MCF 10A (cell line): Measurements from ENCODE around the gene TBL1XR1. TPM values are rescaled to one million over a fixed set of nuclear protein-coding genes. Genes with fewer than 3 reads are reported as not detected.
"Not testable (repeated sequence)": the region's sequence is repeated elsewhere in the genome, so short reads cannot be mapped to it uniquely, and the experiment has no call there.

ENCODE experiments used
- BruUV-seq: library from RNA; stranded (reverse); fragments of 400-500 nt; replicated peaks from 2 replicates; lab custom pipeline; 2021; lab: Mats Ljungman, UMichigan
- CTCF ChIA-PET: fragments of 300-600 bp; sonication (Branson Sonifier 250); formaldehyde crosslinking; extraction: SDS; loops from one replicate; lab custom pipeline; 2021; ENCODE audit warnings: antibody characterized with exemption, inconsistent platforms; lab: Yijun Ruan, JAX
- POLR2A ChIA-PET: fragments of 300-600, 350-650 bp; sonication (Branson Sonifier 250); formaldehyde crosslinking; extraction: SDS; loops from one replicate; lab custom pipeline; 2020; ENCODE audit warnings: antibody characterized with exemption, inconsistent platforms; lab: Yijun Ruan, JAX
- DNase-seq: peaks from one replicate; pipeline ENCODE4 v3.0.0-alpha.2; 2018; ENCODE audit not compliant: unreplicated experiment
- H3K27ac Mint-ChIP-seq: one replicate; pipeline ENCODE4 v1.8.0; 2022; ENCODE audit warnings: mild to moderate bottlenecking, low read depth, mixed read lengths; ENCODE audit not compliant: unreplicated experiment
- H3K27me3 Mint-ChIP-seq: one replicate; pipeline ENCODE4 v1.8.0; 2022; ENCODE audit warnings: mixed read lengths; ENCODE audit not compliant: insufficient read depth, unreplicated experiment
- H3K36me3 Mint-ChIP-seq: one replicate; pipeline ENCODE4 v1.8.0; 2022; ENCODE audit warnings: mild to moderate bottlenecking, moderate library complexity, mixed read lengths; ENCODE audit not compliant: insufficient read depth, unreplicated experiment
- H3K4me1 Mint-ChIP-seq: one replicate; pipeline ENCODE4 v1.8.0; 2022; ENCODE audit warnings: mixed read lengths; ENCODE audit not compliant: insufficient read depth, unreplicated experiment
- H3K4me3 Mint-ChIP-seq: one replicate; pipeline ENCODE4 v1.8.0; 2022; ENCODE audit warnings: mild to moderate bottlenecking, moderate library complexity, mixed read lengths; ENCODE audit not compliant: unreplicated experiment
- H3K9me3 Mint-ChIP-seq: one replicate; pipeline ENCODE4 v1.8.0; 2022; ENCODE audit warnings: mixed read lengths; ENCODE audit not compliant: unreplicated experiment
- intact Hi-C: fragments of 100-400 bp; cut with micrococcal nuclease; formaldehyde crosslinking; loops from 2 replicates; pipeline ENCODE4 v1.14.1; 2022
- total RNA-seq: library from RNA; stranded (reverse); gene quantifications from 2 replicates; pipeline ENCODE4 v1.2.3, GENCODE V29; 2022
- TF ChIP-seq, protein P1 (sequence below): fragments of 200-600 bp; IDR thresholded peaks from one replicate; pipeline ENCODE4 v1.8.0; 2022; ENCODE audit warnings: antibody characterized with exemption, mild to moderate bottlenecking; ENCODE audit not compliant: unreplicated experiment

The TBL1XR1 gene
- total RNA-seq, 1 experiment from 2014 or later = 178 TPM

DNA sequence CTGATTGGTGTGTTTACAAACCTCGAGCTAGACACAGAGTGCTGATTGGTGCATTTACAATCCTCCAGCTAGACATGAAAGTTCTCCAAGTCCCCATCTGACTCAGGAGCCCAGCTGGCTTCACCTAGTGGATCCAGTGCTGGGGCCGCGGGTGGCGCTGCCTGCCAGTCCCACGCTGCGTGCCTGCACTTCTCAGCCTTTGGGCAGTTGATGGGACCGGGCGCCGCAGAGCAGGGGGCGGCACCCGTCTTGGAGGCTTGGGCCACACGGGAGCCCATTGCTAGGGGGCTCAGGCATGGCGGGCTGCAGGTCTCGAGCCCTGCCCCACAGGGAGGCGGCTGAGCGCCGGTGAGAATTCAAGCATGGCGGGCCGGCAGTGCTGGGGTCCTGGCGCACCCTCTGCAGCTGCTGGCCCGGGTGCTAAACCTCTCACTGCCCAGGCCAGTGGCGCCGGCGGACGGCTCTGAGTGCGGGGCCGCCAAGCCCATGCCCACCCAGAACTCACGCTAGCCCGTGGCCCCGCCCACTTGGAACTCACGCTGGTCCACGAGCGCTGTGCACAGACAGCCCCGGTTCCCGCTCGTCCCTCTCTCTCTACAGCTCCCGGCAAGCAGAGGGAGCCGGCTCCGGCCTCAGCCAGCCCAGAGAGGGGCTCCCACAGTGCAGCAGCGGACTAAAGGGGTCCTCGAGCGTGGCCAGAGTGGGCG, 6.6 kb upstream of the TBL1XR1 start:
- no peaks in the 10 kb centered on the region for H3K27me3 Mint-ChIP-seq
- intact Hi-C loops = no loop called here
- no peak for DNase-seq
- peaks cover 10% of the 10 kb centered on the region for H3K4me1 Mint-ChIP-seq
- no peak overlapping the region for H3K27ac Mint-ChIP-seq
- no peaks in the 10 kb centered on the region for H3K36me3 Mint-ChIP-seq
- BruUV-seq = no TSS peak
- POLR2A ChIA-PET = interaction anchor here (0.6 kb wide), 1 partner anchor 153 kb away, joined by 3 read pairs; no protein-coding TSS in a partner anchor
- CTCF ChIA-PET = interaction anchor here (0.6 to 0.7 kb wide), 3 partner anchors 9 to 151 kb away, joined by 3 to 5 read pairs (median 3); no protein-coding TSS in a partner anchor
- no peaks in the 10 kb centered on the region for H3K9me3 Mint-ChIP-seq
- no peak overlapping the region for H3K4me3 Mint-ChIP-seq
- TF ChIP-seq, protein P1, sequence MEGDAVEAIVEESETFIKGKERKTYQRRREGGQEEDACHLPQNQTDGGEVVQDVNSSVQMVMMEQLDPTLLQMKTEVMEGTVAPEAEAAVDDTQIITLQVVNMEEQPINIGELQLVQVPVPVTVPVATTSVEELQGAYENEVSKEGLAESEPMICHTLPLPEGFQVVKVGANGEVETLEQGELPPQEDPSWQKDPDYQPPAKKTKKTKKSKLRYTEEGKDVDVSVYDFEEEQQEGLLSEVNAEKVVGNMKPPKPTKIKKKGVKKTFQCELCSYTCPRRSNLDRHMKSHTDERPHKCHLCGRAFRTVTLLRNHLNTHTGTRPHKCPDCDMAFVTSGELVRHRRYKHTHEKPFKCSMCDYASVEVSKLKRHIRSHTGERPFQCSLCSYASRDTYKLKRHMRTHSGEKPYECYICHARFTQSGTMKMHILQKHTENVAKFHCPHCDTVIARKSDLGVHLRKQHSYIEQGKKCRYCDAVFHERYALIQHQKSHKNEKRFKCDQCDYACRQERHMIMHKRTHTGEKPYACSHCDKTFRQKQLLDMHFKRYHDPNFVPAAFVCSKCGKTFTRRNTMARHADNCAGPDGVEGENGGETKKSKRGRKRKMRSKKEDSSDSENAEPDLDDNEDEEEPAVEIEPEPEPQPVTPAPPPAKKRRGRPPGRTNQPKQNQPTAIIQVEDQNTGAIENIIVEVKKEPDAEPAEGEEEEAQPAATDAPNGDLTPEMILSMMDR = no peak

DNA sequence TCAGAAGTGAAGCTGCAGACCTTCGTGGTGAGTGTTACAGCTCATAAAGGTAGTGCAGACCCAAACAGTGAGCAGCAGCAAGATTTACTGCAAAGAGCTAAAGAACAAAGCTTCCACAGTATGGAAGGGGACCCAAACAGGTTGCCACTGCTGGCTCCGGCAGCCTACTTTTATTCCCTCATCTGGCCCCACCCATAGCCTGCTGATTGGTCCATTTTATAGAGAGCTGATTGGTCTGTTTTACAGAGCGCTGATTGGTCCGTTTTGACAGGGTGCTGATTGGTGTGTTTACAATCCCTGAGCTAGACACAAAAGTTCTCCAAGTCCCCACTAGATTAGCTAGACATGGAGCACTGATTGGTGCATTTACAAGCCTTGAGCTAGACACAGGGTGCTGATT, 5.7 kb upstream of the TBL1XR1 start:
- H3K9me3 Mint-ChIP-seq, H3K4me3 Mint-ChIP-seq, H3K27me3 Mint-ChIP-seq, BruUV-seq, H3K36me3 Mint-ChIP-seq, H3K27ac Mint-ChIP-seq, DNase-seq, intact Hi-C loops: not testable (repeated sequence)
- peaks cover 19% of the 10 kb centered on the region for H3K4me1 Mint-ChIP-seq
- CTCF ChIA-PET = interaction anchor here (0.7 kb wide), 1 partner anchor 152 kb away, joined by 5 read pairs; no protein-coding TSS in a partner anchor
- POLR2A ChIA-PET = interaction anchor here (0.6 to 1.0 kb wide), 2 partner anchors 154 to 157 kb away, joined by 3 read pairs; no protein-coding TSS in a partner anchor

DNA sequence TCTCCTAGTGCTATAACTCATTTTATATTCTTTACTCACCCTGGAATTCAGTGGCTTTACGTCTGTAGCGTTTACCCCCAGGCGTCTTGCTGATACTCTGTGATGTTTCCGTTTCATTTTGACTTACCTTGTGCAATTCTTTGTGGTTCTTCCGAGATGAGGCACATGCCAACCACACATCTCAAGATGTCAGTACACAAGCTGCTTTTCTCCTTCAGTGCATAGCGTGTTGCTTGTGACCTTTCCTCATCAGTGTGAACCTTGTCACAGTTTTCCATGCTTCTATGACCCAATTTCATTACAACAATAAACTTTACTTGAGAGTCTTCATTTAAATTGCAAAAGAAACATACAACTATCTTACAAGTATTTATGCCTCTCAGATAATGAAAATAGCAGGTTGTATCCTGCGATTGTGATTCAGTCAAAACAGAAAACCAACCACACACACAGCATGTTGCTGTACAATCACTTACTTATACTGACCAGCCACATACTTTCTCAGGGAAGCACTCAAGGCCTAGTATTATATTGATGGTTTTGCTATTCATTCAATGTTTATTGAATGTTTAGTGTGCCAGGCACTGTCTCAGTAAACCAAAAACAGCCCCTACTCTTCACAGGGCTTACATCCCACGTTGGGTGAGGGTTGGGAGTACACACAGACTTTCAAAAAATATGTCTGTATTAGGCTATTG, 4.6 kb upstream of the TBL1XR1 start:
- intact Hi-C loops = no loop called here
- POLR2A ChIA-PET = interaction anchor here (0.6 to 1.9 kb wide), 12 partner anchors 11 to 999 kb away, joined by 3 to 8 read pairs (median 3); no protein-coding TSS in a partner anchor
- TF ChIP-seq, protein P1 = no peak
- H3K4me1 Mint-ChIP-seq = peaks cover 19% of the 10 kb centered on the region
- peak; percentile 94 for DNase-seq
- CTCF ChIA-PET = interaction anchor here (0.6 kb wide), 2 partner anchors 9 to 18 kb away, joined by 3 read pairs; no protein-coding TSS in a partner anchor
- BruUV-seq = no TSS peak
- H3K27me3 Mint-ChIP-seq = no peaks in the 10 kb centered on the region
- no peaks in the 10 kb centered on the region for H3K9me3 Mint-ChIP-seq
- no peaks in the 10 kb centered on the region for H3K36me3 Mint-ChIP-seq
- H3K4me3 Mint-ChIP-seq = peak overlapping the region; percentile 41
- H3K27ac Mint-ChIP-seq = peak overlapping the region; percentile 71

DNA sequence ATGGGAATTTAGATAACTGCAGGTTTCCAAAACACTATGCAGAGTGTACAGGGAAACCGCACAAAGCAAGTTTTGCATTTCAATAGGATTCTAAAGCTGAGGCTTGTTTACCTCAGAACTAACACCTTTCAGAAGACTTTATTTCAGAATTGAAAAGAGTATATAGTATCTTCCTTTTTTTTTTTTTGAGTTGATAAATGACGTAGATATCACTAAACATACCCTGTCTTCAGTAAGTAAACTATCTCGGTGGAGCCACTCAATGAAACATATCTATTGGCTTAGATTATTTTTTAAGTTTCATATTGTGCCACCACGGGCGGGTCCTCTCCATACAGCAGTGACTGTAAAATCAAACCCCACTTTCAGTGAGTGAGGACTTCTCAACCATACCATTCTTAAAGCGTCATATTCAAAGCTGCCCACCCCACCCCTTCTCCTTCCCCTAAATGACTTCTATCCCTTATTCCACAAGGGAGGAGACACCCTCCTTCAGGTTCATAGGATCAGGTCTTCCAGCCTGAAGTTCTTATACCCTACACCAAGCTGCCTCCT, 2.0 kb upstream of the TBL1XR1 start:
- Mint-ChIP-seq H3K4me1 (peaks cover 20% of the 10 kb centered on the region), H3K27me3 (no peaks in the 10 kb centered on the region), H3K4me3 (no peak overlapping the region), H3K36me3 (no peaks in the 10 kb centered on the region), H3K9me3 (no peaks in the 10 kb centered on the region), H3K27ac (no peak overlapping the region)
- BruUV-seq = no TSS peak
- DNase-seq = no peak
- ChIA-PET CTCF (interaction anchor here (0.6 to 4.8 kb wide), 9 partner anchors 18 to 1970 kb away, joined by 3 to 21 read pairs (median 3); no protein-coding TSS in a partner anchor), POLR2A (interaction anchor here (0.6 to 2.7 kb wide), 10 partner anchors 22 to 1125 kb away, joined by 3 to 66 read pairs (median 4); no protein-coding TSS in a partner anchor)
- TF ChIP-seq, protein P1 = no peak
- intact Hi-C loops = loop anchor here (2.0 kb wide), 2 partner anchors 1126 to 1186 kb away; no protein-coding TSS in a partner anchor
